ENCODE data around the gene C8A. TPM values are rescaled to one million over a fixed set of nuclear protein-coding genes. Genes with fewer than 3 reads are reported as not detected.

C8A gene
- total RNA-seq, 1 donor from 2014 or later = not detected

GRCh38 chr1:56845343-56845742, 9.3 kb upstream of the C8A start:
- Mint-ChIP-seq H3K4me1 (ENCODE audit: unreplicated experiment) (no peaks in the 10 kb centered on the region), H3K27ac (ENCODE audit: unreplicated experiment) (no peak overlapping the region), H3K36me3 (ENCODE audit: unreplicated experiment) (no peaks in the 10 kb centered on the region), H3K9me3 (ENCODE audit: unreplicated experiment) (no peaks in the 10 kb centered on the region), H3K4me3 (ENCODE audit: unreplicated experiment) (no peak overlapping the region), H3K27me3 (ENCODE audit: unreplicated experiment) (peaks cover 34% of the 10 kb centered on the region)
- DNase-seq (ENCODE audit: extremely low spot score, unreplicated experiment) = no peak
- no peak for TF ChIP-seq CTCF (IDR thresholded peaks at IDR 0.05)

DNA sequence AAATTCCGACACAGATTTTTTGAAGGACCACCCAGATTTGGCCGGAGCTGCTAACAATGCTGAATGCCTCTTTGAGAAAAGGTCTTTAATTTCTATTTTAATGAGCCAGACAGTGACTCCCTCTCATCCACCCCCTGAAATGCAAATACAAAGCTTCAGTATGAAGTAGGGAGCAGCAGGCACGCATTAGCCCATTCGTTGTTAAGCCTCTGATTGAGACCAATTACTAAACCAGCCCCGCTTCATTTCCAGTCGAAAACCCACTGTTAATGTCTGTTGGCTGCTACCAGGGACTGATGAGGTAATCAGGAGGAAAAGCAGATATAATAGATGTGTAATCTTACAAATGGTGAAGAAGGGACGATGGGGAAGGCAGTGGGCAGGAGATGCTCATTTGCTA, 4.8 kb upstream of the C8A start:
- H3K9me3 Mint-ChIP-seq (ENCODE audit: unreplicated experiment) = no peaks in the 10 kb centered on the region
- peaks cover 31% of the 10 kb centered on the region for H3K27me3 Mint-ChIP-seq (ENCODE audit: unreplicated experiment)
- no peak for DNase-seq (ENCODE audit: extremely low spot score, unreplicated experiment)
- no peaks in the 10 kb centered on the region for H3K4me1 Mint-ChIP-seq (ENCODE audit: unreplicated experiment)
- no peak overlapping the region for H3K27ac Mint-ChIP-seq (ENCODE audit: unreplicated experiment)
- H3K36me3 Mint-ChIP-seq (ENCODE audit: unreplicated experiment) = no peaks in the 10 kb centered on the region
- no peak overlapping the region for H3K4me3 Mint-ChIP-seq (ENCODE audit: unreplicated experiment)
- TF ChIP-seq CTCF (IDR thresholded peaks at IDR 0.05) = no peak

GRCh38 chr1:56850411-56850810, 4.2 kb upstream of the C8A start:
- TF ChIP-seq CTCF (IDR thresholded peaks at IDR 0.05) = no peak
- H3K4me3 Mint-ChIP-seq (ENCODE audit: unreplicated experiment) = no peak overlapping the region
- no peaks in the 10 kb centered on the region for H3K36me3 Mint-ChIP-seq (ENCODE audit: unreplicated experiment)
- no peak overlapping the region for H3K27ac Mint-ChIP-seq (ENCODE audit: unreplicated experiment)
- no peaks in the 10 kb centered on the region for H3K9me3 Mint-ChIP-seq (ENCODE audit: unreplicated experiment)
- H3K27me3 Mint-ChIP-seq (ENCODE audit: unreplicated experiment) = peaks cover 33% of the 10 kb centered on the region
- DNase-seq (ENCODE audit: extremely low spot score, unreplicated experiment) = no peak
- H3K4me1 Mint-ChIP-seq (ENCODE audit: unreplicated experiment) = no peaks in the 10 kb centered on the region

DNA sequence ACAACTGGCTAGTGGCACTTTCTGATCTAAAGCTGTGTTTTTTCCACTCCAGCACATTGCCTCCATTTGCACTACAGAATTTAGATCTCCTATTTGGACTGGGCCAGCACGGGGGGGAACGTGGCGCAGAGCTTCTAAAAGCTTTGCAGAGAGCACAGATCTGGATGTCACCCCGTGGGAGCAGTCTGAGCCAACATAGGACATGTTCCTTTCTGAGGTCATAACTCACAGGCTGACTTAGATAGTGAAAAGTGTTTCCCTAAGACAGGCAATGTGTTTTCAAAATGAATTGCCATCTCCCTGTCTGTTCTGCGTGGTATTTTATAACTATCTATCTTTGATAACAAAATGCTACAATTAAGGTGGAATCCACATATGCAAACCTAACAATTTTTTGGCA, 3.7 kb upstream of the C8A start:
- no peak for DNase-seq (ENCODE audit: extremely low spot score, unreplicated experiment)
- no peaks in the 10 kb centered on the region for H3K9me3 Mint-ChIP-seq (ENCODE audit: unreplicated experiment)
- TF ChIP-seq CTCF (IDR thresholded peaks at IDR 0.05) = no peak
- no peak overlapping the region for H3K27ac Mint-ChIP-seq (ENCODE audit: unreplicated experiment)
- no peaks in the 10 kb centered on the region for H3K4me1 Mint-ChIP-seq (ENCODE audit: unreplicated experiment)
- peaks cover 36% of the 10 kb centered on the region for H3K27me3 Mint-ChIP-seq (ENCODE audit: unreplicated experiment)
- H3K4me3 Mint-ChIP-seq (ENCODE audit: unreplicated experiment) = no peak overlapping the region
- H3K36me3 Mint-ChIP-seq (ENCODE audit: unreplicated experiment) = no peaks in the 10 kb centered on the region

DNA sequence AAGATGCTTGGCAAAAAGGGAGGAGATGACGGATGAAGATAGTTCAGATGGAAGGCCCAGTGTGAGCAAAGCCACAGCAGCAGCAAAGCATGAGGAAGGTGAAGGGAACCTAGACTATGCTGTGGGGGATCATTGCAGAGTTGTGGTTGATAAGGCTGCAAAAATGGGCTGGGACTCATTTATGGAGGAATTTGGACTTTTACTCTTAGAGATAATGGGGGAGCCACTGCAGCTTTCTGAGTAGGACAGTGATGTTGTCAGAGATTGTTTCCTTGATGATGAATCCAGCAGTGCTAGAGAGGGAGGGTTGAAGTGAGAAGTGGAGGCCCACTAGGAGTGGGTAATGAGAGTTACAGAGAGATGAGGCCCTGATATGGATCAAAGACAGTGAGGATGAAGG, 2.1 kb upstream of the C8A start:
- H3K4me3 Mint-ChIP-seq (ENCODE audit: unreplicated experiment) = no peak overlapping the region
- no peaks in the 10 kb centered on the region for H3K36me3 Mint-ChIP-seq (ENCODE audit: unreplicated experiment)
- no peak overlapping the region for H3K27ac Mint-ChIP-seq (ENCODE audit: unreplicated experiment)
- H3K4me1 Mint-ChIP-seq (ENCODE audit: unreplicated experiment) = no peaks in the 10 kb centered on the region
- no peak for TF ChIP-seq CTCF (IDR thresholded peaks at IDR 0.05)
- DNase-seq (ENCODE audit: extremely low spot score, unreplicated experiment) = no peak
- H3K9me3 Mint-ChIP-seq (ENCODE audit: unreplicated experiment) = no peaks in the 10 kb centered on the region
- H3K27me3 Mint-ChIP-seq (ENCODE audit: unreplicated experiment) = peaks cover 31% of the 10 kb centered on the region
